Spleen (tissue), 11 donors: ENCODE measurements around the gene MYO7A. TPM values are rescaled to one million over a fixed set of nuclear protein-coding genes. Genes with fewer than 3 reads are reported as not detected.

Experiments used
- DNase-seq: peaks from one replicate; pipeline ENCODE4 v3.0.0-alpha.2; 2020
- H3K27ac ChIP-seq, 8 donors: fragments of 200-600 bp; sonication (generic) in 7 of 8; 1 replicate in 4 of 8; 2 replicates in 4 of 8; pipeline versions ENCODE4 v1.5.0 to v1.8.0; 2016 to 2021; ENCODE audit warnings: inconsistent platforms in 4 of 8, mild to moderate bottlenecking in 4 of 8, moderate library complexity in 1 of 8
- H3K27me3 ChIP-seq, 7 donors: fragments of 200-600 bp; sonication (generic) in 6 of 7; replicated peaks in 1 of 7; 1 replicate in 4 of 7; 2 replicates in 3 of 7; pipeline versions ENCODE4 v1.5.0 to v1.8.0; 2016 to 2021; ENCODE audit warnings: inconsistent platforms in 3 of 7, mild to moderate bottlenecking in 1 of 7
- H3K36me3 ChIP-seq, 6 donors: fragments of 200-600 bp; sonication (generic) in 5 of 6; 1 replicate in 4 of 6; 2 replicates in 2 of 6; pipeline versions ENCODE4 v1.5.0 to v1.8.0; 2016 to 2021; ENCODE audit warnings: inconsistent platforms in 2 of 6
- H3K4me1 ChIP-seq, 6 donors: fragments of 200-600 bp; sonication (generic) in 5 of 6; 1 replicate in 3 of 6; 2 replicates in 3 of 6; pipeline versions ENCODE4 v1.5.0 to v1.8.0; 2016 to 2021; ENCODE audit warnings: inconsistent platforms in 3 of 6
- H3K4me3 ChIP-seq, 8 donors: fragments of 200-600 bp; sonication (generic) in 7 of 8; 1 replicate in 4 of 8; 2 replicates in 4 of 8; pipeline versions ENCODE4 v1.5.0 to v1.8.0; 2016 to 2021; ENCODE audit warnings: inconsistent platforms in 4 of 8, mild to moderate bottlenecking in 4 of 8, moderate library complexity in 2 of 8
- H3K9me3 ChIP-seq, 8 donors: fragments of 200-600 bp; sonication (generic) in 7 of 8; 1 replicate in 4 of 8; 2 replicates in 4 of 8; pipeline versions ENCODE4 v1.5.0 to v1.8.0; 2016 to 2021; ENCODE audit warnings: inconsistent platforms in 4 of 8
- POLR2A ChIP-seq, 3 donors: fragments of 450-650 bp; IDR thresholded peaks; one replicate each; pipeline ENCODE4 v1.5.1; 2017; ENCODE audit warnings: antibody characterized with exemption in 3 of 3, mild to moderate bottlenecking in 1 of 3
- POLR2AphosphoS5 ChIP-seq, 3 donors: sonication (generic); formaldehyde crosslinking; IDR thresholded peaks; one replicate each; pipeline ENCODE4 v1.5.1; 2017; ENCODE audit warnings: antibody characterized with exemption in 3 of 3
- WGBS, 5 donors: extraction: QIAGEN DNeasy Blood & Tissue Kit in 3 of 5; methylation state at CpG; one replicate each; pipeline versions ENCODE4 v1.1.5 to v1.1.7; 2013 to 2018; 5-methylcytosine and 5-hydroxymethylcytosine counted together
- intact Hi-C: fragments of 100-400 bp; cut with DNase I; formaldehyde crosslinking; loops from one replicate; pipeline ENCODE4 v1.15.0; 2023; ENCODE audit warnings: low total_unique reads
- polyA plus RNA-seq, 3 donors: library from polyadenylated mRNA; stranded (reverse); fragments of 200-250 nt; gene quantifications; one replicate each; pipeline ENCODE4 v1.2.1, GENCODE V29; 2013
- total RNA-seq, 7 donors: library from RNA; depleted of rRNA in 3 of 7; stranded (reverse); fragments of >200 nt in 3 of 7; fragmentation: NEBNext Ultra II Directional in 4 of 7; extraction: Animal tissue kit (Norgen Biotek cat#: 25700) in 4 of 7; gene quantifications; one replicate each; pipeline versions ENCODE4 v1.1.0 to v1.2.1, GENCODE V29; 2016 to 2021
- TF ChIP-seq, protein P1 (sequence below), 11 experiments: fragments of 200-600 bp in 7 of 11; fragments of 450-650 bp in 4 of 11; sonication (generic) in 4 of 11; IDR thresholded peaks in 8 of 11; conservative IDR thresholded peaks in 3 of 11; 1 replicate in 7 of 11; 2 replicates in 4 of 11; pipeline versions ENCODE4 v1.4.0 to v1.8.0; 2016 to 2021; ENCODE audit warnings: antibody characterized with exemption in 11 of 11, inconsistent platforms in 4 of 11, mild to moderate bottlenecking in 1 of 11
- donor health status: healthy with polysubstance abuse.
- donor health status: DM: no; HTN: no; CAD: no; lungs with moderate emphysema.
- donor health status: DM: no; HTN: no; CAD: no.
- donor health status: Bipolar disorder and iron deficiency.
- donor health status: healthy.
- donor health status: DM: no; HTN: no; CAD: no.
- donor health status: DM: yes; HTN: yes; CAD: no.

Gene MYO7A
- total and polyA plus RNA-seq, 10 donors: 3.5 to 147 (median 33.0) TPM

DNA sequence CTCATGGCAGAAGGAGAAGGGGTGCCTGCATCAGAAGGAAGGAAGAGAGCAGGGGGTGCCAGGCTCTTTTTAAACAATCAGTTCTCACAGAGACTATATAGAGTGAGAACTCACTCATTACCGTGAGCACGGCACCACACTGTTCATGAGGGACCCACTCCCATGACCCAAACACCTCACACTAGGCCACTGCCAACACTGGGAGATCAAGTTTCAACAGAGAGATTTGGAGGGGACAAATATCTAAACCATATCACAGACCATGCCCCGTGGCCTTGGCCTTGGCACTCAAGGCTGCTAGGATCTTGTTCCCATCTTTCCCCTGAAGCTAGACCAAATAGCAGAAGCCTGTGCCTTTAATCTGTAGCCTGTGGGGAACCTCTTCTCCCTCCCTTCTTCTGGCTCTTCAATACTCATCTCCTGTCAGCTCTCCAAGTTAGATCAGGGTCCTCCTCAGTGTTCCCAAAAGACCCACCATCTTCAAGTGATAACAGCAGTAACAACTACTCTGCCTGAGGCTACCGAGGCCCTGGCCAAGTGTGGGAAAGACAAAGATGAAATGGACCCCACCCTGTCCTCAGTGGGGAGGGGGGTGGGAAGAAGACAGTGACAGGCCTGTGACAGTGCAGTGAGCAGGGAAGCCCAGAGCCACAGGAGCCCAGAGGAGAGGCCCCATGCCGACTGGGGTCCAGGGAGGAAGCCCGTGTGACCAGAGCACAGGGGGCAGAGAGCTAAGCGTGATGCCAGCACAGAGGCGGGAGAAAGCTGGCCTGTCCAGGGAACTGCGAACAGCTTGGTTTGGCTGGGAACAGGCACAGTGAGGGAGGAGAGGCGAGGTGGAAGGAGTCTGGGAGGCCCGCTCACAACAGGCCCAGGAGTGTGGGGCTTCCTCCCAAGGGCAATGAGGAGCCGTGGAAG, 72.6 kb downstream of the MYO7A start:
- no peaks in the 10 kb centered on the region for H3K4me1 ChIP-seq
- H3K4me3 ChIP-seq: no peak overlapping the region
- H3K27me3 ChIP-seq: no peaks in the 10 kb centered on the region
- TF ChIP-seq POLR2AphosphoS5 (IDR thresholded peaks at IDR 0.05) (no peak), POLR2A (IDR thresholded peaks at IDR 0.05) (no peak)
- TF ChIP-seq, protein P1, sequence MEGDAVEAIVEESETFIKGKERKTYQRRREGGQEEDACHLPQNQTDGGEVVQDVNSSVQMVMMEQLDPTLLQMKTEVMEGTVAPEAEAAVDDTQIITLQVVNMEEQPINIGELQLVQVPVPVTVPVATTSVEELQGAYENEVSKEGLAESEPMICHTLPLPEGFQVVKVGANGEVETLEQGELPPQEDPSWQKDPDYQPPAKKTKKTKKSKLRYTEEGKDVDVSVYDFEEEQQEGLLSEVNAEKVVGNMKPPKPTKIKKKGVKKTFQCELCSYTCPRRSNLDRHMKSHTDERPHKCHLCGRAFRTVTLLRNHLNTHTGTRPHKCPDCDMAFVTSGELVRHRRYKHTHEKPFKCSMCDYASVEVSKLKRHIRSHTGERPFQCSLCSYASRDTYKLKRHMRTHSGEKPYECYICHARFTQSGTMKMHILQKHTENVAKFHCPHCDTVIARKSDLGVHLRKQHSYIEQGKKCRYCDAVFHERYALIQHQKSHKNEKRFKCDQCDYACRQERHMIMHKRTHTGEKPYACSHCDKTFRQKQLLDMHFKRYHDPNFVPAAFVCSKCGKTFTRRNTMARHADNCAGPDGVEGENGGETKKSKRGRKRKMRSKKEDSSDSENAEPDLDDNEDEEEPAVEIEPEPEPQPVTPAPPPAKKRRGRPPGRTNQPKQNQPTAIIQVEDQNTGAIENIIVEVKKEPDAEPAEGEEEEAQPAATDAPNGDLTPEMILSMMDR (IDR thresholded peaks at IDR 0.05 in 8 of 11, conservative IDR thresholded peaks at IDR 0.05 in 3 of 11): no peak
- DNase-seq: peak; percentile 56
- H3K9me3 ChIP-seq: no peaks in the 10 kb centered on the region
- intact Hi-C loops: no loop called here
- H3K36me3 ChIP-seq: peaks cover 0 to 84% (median 4%) of the 10 kb centered on the region in 6 donors
- H3K27ac ChIP-seq: no peak overlapping the region
- 80 to 93% (median 87%) methylated on average over 10 to 12 of the region's 12 CpGs for WGBS, 5 donors

DNA sequence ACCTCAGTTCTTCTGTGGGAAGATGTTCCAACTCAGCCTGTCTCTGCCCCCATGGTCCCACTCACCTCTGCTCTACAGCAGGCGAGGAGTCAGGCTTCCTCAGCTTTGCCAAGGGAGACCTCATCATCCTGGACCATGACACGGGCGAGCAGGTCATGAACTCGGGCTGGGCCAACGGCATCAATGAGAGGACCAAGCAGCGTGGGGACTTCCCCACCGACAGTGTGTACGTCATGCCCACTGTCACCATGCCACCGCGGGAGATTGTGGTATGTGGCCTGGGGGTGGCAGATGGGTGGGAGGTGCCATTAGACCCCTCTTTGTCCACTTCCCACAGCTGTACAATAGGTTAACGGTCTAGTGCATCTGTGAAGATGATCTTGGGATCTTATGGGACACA, 73.3 kb downstream of the MYO7A start:
- WGBS, 5 donors: 77 to 92% (median 85%) methylated on average over 11 of the region's 11 CpGs
- Histone ChIP-seq H3K9me3 (no peaks in the 10 kb centered on the region), H3K4me1 (peaks cover 0 to 3% (median 0%) of the 10 kb centered on the region in 6 donors), H3K4me3 (no peak overlapping the region), H3K27me3 (no peaks in the 10 kb centered on the region), H3K27ac (no peak overlapping the region), H3K36me3 (peaks cover 0 to 84% (median 4%) of the 10 kb centered on the region in 6 donors)
- DNase-seq: no peak
- TF ChIP-seq, protein P1 (IDR thresholded peaks at IDR 0.05 in 8 of 11, conservative IDR thresholded peaks at IDR 0.05 in 3 of 11): no peak
- TF ChIP-seq POLR2A (IDR thresholded peaks at IDR 0.05) (no peak), POLR2AphosphoS5 (IDR thresholded peaks at IDR 0.05) (no peak)
- intact Hi-C loops: no loop called here

DNA sequence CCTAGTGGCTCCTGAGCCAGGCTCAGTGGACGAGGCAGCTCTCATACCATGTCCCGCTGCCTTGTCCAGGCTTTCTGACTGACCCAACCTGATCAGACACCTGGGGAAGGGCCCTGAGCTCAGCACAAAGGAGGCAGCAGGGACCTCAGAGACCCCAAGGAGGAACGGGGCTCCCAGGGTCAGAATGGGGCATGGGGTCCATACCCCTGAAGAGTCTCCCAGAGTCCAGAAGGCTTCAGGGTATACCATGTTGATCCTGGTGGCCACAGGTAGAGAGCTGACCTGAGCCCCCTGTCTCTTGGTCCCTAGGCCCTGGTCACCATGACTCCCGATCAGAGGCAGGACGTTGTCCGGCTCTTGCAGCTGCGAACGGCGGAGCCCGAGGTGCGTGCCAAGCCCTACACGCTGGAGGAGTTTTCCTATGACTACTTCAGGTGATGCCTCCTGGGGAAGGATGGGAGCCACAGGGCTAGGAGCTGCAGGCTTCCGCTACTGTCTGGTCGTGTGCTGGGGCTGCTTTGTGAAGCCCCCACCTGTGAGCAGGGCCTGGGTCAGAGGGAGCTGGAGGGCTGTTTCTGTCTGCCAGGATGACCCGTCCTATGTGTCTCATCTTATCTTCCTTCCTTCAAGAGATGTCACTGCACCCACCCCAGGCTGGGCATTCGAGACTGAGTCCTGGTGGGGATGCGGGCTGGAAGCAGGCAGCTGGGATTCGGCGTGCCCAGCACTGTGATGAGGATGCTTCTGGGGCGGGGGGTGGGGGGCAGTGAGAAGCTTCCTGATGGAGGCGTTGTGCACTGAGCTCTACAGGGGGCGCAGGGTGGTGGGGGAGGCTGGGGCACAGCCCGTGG, 74.2 kb downstream of the MYO7A start:
- WGBS, 5 donors: 88 to 95% (median 94%) methylated on average over 10 to 23 of the region's 23 CpGs
- intact Hi-C loops: no loop called here
- Histone ChIP-seq H3K36me3 (peaks cover 0 to 83% (median 4%) of the 10 kb centered on the region in 6 donors), H3K4me1 (peaks cover 0 to 4% (median 0%) of the 10 kb centered on the region in 6 donors), H3K27ac (no peak overlapping the region), H3K4me3 (no peak overlapping the region), H3K9me3 (no peaks in the 10 kb centered on the region), H3K27me3 (no peaks in the 10 kb centered on the region)
- TF ChIP-seq, protein P1 (IDR thresholded peaks at IDR 0.05 in 8 of 11, conservative IDR thresholded peaks at IDR 0.05 in 3 of 11): no peak
- peak in 1 of 3 donors; percentile 9 for TF ChIP-seq POLR2AphosphoS5 (IDR thresholded peaks at IDR 0.05)
- TF ChIP-seq POLR2A (IDR thresholded peaks at IDR 0.05): no peak
- peak; percentile 52 for DNase-seq
